ENCODE data around the gene CPLX3.

The CPLX3 gene

DNA sequence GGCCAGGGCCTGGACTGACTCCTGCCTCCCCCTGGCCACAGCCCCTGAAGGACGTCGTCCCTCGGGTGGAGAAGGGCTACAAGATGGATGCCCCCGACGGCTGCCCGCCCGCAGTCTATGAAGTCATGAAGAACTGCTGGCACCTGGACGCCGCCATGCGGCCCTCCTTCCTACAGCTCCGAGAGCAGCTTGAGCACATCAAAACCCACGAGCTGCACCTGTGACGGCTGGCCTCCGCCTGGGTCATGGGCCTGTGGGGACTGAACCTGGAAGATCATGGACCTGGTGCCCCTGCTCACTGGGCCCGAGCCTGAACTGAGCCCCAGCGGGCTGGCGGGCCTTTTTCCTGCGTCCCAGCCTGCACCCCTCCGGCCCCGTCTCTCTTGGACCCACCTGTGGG, 24.1 kb upstream of the CPLX3 start:
- DNase-seq (ENCODE audit: insufficient read length, low spot score), result no peak
- no peak for FAIRE-seq

DNA sequence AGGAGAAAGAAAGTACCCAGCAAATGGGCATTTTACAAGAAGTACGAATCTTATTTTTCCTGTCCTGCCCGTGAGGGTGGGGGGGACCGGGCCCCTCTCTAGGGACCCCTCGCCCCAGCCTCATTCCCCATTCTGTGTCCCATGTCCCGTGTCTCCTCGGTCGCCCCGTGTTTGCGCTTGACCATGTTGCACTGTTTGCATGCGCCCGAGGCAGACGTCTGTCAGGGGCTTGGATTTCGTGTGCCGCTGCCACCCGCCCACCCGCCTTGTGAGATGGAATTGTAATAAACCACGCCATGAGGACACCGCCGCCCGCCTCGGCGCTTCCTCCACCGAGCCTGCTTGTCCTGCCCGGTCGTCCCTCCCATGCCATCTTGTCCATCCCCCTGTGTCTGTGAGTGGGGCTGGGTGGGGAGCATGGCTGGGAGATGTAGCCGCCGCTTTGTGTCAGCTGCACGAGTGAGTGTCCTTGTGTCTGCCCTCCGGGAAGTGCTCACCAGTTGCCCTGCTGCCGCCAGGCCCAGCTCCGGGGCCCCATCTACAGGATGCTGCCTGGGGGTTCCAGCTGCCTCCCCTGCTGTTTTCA, 23.5 kb upstream of the CPLX3 start:
- FAIRE-seq (no peak), DNase-seq (ENCODE audit: insufficient read length, low spot score) (no peak)

GRCh38 chr15:74804935-74805334, 21.5 kb upstream of the CPLX3 start:
- no peak for FAIRE-seq
- no peak for DNase-seq (ENCODE audit: insufficient read length, low spot score)

- DNase-seq (ENCODE audit: insufficient read length, low spot score) (no peak), FAIRE-seq (no peak)
Measured at GRCh38 chr15:74807282-74807681, 19.1 kb upstream of the CPLX3 start.

GRCh38 chr15:74808078-74808839, 18.2 kb upstream of the CPLX3 start:
- no peak for FAIRE-seq
- no peak for DNase-seq (ENCODE audit: insufficient read length, low spot score)

DNA sequence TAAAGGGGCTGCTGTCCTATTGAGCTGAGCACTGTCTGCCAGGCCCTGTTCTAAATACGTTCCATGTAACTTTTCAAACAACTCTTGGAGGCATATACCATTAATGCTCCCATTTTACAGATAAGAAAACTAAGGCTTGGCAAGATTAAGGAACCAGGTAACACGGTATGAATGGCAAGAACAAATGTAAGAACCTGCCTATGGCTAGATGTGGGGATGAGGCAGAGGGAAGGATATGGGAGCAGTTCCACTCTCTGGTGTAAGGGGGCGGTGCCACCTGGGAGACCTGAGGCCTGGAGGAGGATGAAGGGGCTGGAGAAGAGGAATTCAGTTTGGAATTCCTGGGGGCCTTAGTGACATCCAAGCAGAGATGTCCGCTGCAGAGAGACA, 17.6 kb upstream of the CPLX3 start:
- FAIRE-seq (no peak), DNase-seq (ENCODE audit: insufficient read length, low spot score) (no peak)

DNA sequence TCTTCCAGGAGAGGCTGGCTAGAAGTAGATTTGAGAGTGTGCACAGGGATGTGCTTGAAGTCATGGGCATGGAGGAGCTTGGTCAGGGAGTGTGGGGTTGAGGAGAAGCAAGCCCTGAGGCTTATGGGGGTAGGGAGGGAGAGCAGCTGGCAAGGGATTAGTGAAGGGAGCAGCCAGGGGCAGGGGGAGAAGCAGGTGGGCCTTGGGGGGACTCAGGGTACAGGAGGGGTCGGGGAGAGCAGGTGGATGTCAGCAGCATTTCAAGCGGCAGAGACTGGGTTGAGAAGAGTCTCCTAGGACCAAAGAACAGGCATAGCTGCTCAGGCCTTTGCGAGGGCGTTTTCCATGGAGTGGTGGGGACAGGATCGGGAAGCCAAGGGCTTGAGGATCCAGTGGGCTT, 17.2 kb upstream of the CPLX3 start:
- no peak for FAIRE-seq
- no peak for DNase-seq (ENCODE audit: insufficient read length, low spot score)

GRCh38 chr15:74809956-74810355, 16.5 kb upstream of the CPLX3 start:
- no peak for FAIRE-seq
- no peak for DNase-seq (ENCODE audit: insufficient read length, low spot score)

DNA sequence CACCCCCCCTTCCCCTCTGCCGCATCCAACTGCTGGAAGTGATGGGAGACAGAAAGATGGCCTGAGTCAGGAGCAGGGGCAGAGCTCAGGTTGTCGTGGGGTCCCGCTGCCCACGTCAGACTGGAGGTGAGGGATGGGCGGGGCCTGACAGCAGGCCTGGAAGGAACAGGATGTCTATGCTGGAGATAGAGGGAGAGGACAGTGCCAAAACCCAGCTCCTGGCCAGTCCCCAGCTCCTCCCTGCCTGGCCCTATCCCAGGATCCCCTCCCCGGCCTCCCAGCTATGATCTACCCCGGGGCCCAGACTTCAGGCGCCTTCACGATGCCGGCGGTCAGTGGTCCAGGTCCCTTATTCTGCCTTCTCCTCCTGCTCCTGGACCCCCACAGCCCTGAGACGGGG, 13.9 kb upstream of the CPLX3 start, which contains the start of gene LMAN1L:
LMAN1L (plus strand) TSS at position 303 of the 400 bp plus-strand sequence; CDS start at position 323, 20 bp downstream.
- no peak for DNase-seq (ENCODE audit: insufficient read length, low spot score)
- no peak for FAIRE-seq

DNA sequence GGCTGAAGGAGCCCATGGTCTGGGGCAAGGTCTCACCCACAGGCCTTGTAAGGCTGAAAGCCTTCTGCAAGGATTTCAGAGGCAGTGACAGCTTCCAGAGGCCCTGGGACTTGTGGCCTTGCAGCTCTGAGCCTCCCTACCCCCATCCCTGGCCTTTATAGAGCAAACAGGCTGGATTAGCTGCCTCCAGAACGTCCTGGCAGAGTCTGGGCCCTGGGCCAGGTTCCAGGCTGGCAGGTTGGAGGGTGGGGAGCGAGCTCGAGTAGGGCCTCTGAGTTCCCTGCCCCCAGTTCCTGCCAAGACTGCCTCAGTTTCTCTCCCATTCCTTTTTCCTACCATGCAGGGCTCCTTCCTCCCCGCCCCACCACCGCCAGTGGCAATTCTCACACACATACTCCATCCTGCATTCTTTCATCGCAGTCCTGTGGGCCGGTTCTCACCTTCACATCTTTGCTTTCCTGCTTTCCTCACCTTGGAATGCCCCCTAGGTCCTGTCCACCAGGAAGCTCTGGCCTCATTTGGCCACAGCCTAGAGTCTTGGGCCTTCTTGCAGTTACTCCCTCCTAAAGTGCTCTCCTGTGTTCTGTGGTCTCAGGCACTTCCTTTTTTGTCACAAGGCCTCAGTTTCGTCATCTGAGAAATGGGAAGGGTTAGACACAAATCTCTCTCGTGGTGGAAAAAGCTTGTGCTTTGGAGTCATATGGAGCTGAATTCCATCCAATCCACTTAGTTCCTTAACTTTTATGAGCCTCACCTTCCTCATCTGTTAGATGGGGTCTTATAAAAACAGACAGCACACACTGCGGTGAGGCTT, 11.1 kb upstream of the CPLX3 start:
- FAIRE-seq, result no peak
- DNase-seq (ENCODE audit: insufficient read length, low spot score), result no peak

DNA sequence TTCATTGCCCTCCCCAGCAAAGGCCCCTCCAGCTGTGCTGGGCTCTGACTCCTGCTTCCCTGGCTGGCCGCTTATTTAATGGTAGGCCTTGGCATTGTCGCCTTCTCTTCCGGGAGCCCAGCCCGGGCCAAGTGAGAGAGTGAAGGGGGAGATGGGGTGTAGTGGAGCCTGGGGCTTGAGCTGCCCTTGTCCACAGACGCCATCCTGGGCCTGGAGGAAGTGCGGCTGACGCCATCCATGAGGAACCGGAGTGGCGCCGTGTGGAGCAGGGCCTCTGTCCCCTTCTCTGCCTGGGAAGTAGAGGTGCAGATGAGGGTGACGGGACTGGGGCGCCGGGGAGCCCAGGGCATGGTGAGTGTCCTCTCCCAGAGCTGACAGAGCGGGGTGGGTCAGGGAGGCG, 10.5 kb upstream of the CPLX3 start:
- FAIRE-seq (no peak), DNase-seq (ENCODE audit: insufficient read length, low spot score) (no peak)

DNA sequence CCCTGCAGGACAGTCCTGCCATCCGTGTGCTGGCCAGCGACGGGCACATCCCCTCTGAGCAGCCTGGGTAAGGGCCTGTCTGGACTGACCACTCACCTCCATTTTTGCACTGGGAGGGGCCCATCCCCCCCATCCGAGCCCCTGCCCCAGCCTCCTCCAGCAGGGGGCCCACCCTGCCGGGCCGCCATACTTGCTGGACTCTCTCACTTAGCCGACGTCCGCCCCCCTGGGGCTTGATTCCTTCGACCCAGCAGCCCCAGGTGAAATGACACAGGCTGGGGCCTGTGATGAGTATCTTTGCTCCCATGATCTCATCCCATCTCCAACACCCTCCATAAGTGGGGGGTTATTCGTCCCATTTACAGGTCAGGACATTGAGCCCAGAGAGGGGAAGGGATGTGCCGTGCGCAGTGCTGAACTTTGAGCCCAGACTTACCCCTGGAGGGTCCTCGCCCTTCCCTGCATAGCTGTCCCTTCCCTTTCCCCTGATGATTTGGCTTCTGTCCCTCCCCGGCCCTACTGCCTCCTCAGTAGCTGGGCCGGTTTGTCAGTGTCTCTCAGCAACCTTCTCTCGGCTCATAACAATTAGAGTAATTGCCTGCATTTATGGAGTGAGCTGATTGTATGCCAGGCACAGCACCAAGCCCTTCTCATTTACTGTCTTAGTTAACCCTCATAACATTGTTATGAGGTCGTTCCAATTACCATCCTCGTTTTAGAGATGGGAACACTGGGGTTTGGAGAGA, 9.6 kb upstream of the CPLX3 start:
- DNase-seq (ENCODE audit: insufficient read length, low spot score), result no peak
- peak; percentile 58 for FAIRE-seq

- peak; percentile 37 for DNase-seq (ENCODE audit: insufficient read length, low spot score)
- peak; percentile 52 for FAIRE-seq
Measured at GRCh38 chr15:74817370-74817737, 9.1 kb upstream of the CPLX3 start.

GRCh38 chr15:74820056-74820455, 6.4 kb upstream of the CPLX3 start:
- FAIRE-seq (no peak), DNase-seq (ENCODE audit: insufficient read length, low spot score) (no peak)

GRCh38 chr15:74821091-74821789, 5.2 kb upstream of the CPLX3 start:
- FAIRE-seq, result no peak
- no peak for DNase-seq (ENCODE audit: insufficient read length, low spot score)

DNA sequence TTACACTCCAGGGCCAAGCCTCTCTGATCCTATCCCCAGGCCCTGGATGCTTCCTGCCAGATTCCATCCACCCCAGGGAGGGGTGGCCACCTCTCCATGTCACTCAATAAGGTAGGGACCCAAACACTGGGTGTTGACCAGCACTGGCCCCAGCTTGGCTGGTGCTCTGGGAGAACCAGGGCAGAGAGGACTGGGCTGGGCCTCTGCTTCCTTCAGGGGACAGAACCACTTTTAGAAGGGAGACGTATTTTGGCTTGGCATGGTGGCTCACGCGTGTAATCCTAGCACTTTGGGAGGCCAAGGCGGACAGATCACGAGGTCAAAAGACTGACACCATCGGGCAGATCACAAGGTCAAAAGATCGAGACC, 4.7 kb upstream of the CPLX3 start:
- DNase-seq (ENCODE audit: insufficient read length, low spot score) (no peak), FAIRE-seq (no peak)

- DNase-seq (ENCODE audit: insufficient read length, low spot score) (no peak), FAIRE-seq (no peak)
Measured at GRCh38 chr15:74822233-74822632, 4.2 kb upstream of the CPLX3 start.

- DNase-seq (ENCODE audit: insufficient read length, low spot score), result no peak
- FAIRE-seq, result no peak
Measured at GRCh38 chr15:74823324-74823723, 3.1 kb upstream of the CPLX3 start.

- FAIRE-seq (no peak), DNase-seq (ENCODE audit: insufficient read length, low spot score) (no peak)
Measured at GRCh38 chr15:74824976-74825375, 1.5 kb upstream of the CPLX3 start.

DNA sequence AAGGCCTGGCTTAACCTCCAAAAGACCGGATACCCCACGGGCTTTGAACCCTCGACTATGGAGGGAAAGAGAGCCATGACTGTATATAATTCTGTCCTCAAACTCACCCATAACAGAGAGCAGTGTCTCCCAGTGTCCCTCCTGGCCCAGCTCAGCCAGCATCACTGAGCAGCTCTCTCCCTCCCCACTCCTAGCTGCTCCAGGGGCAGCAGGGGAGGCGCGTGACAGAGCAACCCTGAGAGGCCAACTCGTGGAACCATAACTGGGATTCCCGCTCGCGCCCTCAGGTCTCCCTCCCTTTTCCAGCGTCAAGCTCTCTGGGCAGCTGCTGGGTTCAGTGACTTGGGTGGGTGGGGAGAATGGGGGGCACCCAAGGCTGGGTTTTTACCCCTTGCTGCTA, 561 bp upstream of the CPLX3 start:
- DNase-seq (ENCODE audit: insufficient read length, low spot score) (no peak), FAIRE-seq (no peak)

DNA sequence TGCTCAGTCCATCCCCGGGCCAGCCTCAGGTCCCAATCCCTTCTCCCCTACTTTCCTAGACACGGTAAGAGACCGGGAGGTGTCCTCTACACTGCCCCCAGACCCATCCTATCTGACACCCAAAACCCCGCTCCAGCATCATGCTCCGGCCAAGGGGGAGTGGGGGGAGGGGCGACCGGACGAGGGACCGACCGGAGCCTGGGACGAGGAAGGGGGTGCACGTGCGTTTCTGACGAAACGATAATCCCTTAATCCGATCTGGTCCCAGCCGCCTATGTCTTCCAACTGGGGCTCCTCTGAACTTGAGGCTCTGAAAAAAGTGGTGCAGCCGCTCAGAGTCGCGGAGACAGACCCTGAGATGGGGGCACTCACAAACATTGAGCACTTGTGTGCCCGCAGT, 494 bp downstream of the CPLX3 start:
- FAIRE-seq (no peak), DNase-seq (ENCODE audit: insufficient read length, low spot score) (no peak)
